ENCODE data around the gene BAIAP2.
A peak's percentile ranks its signal among the peaks of the same experiment; 100 is the strongest.

The BAIAP2 gene

DNA sequence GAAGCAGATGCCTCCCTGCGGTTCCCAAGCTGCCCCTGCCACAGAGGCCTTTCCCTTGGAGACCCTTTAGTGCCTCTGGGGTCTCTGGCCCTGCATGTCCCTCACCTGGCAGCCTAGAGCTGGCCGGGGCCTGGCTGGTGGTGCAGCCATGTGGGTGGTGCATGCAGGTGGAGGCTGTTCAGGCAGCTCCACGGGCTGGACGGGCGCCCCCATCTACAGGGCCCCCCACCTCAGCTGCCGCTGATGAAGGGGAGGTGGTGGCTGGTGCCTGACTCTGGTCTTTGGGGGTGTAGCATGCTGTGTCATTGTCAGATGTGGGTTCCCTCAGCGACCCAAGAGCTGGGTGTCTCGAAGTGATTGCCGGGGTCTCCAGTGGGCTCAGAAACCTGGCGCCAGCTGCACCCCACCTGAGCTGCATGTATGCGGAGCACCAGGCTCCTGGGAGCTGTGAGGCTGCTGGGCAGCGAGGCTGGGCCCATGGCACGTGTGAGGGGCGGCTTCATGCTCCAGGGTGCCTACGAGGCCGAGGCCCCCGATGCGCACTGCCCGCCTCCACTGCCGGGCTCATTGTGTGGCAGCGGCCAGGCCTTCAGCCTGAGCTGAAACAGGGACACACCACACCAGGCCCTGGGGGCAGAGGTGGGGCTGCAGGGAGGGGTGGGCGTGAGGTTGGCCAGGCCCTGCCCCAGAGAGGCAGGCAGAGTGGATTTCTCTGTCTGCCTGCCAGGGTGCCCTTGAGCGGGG lies 57.0 kb downstream of the BAIAP2 start:
- Histone ChIP-seq H3K9ac (ENCODE audit: insufficient read length, low read depth) (peak overlapping the region; percentile 24), H3K36me3 (ENCODE audit: insufficient read depth, insufficient read length, low read length) (peaks cover 45% of the 10 kb centered on the region), H3K4me3 (ENCODE audit: insufficient read length, low read depth) (no peak overlapping the region), H3K27me3 (ENCODE audit: insufficient read depth, insufficient read length) (no peaks in the 10 kb centered on the region), H3K9me3 (ENCODE audit: insufficient read depth, low read length) (no peaks in the 10 kb centered on the region), H3K4me1 (ENCODE audit: insufficient read depth, insufficient read length) (peaks cover 60% of the 10 kb centered on the region)
- no peak for DNase-seq (ENCODE audit: low read depth, low spot score)
- TF ChIP-seq SUZ12 (IDR thresholded peaks at IDR 0.05; ENCODE audit: extremely low read depth, insufficient read depth, insufficient read length) (no peak), YY1 (IDR thresholded peaks at IDR 0.05; ENCODE audit: insufficient read depth, insufficient read length) (no peak), ZNF274 (IDR thresholded peaks at IDR 0.05; ENCODE audit: low read depth, low read length) (no peak)

DNA sequence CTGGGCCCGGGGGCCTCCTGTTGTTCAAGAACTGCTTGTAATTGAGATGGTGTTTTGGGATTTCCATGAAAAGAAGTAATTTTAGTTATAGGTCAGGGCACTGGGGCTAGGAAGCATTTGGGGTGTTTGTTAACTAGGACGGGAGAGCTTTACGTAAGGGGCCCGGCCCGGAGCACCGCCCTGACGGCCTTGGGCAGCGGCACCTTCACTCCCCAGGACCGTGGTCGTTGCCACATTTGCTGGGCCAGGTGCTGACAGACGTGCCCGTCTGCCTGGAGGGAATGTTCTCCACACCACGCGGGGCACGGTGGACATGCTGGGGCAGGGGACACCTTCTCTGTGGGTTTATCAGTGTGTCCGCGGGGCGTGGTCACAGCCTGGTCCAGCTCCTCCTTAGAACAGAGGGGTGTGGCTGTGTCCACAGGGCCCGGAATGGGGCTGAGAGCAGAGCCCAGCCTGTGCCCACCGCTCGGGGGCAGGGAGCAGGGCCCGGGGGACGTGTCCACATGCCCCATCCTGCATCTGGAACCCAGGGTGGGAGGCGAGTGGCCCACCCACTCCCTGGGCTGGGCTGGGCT lies 57.7 kb downstream of the BAIAP2 start:
- DNase-seq (ENCODE audit: low read depth, low spot score): no peak

GRCh38 chr17:81093619-81094508 lies 58.9 kb downstream of the BAIAP2 start:
- peak overlapping the region; percentile 59 for H3K9ac ChIP-seq (ENCODE audit: insufficient read length, low read depth)
- TF ChIP-seq YY1 (IDR thresholded peaks at IDR 0.05; ENCODE audit: insufficient read depth, insufficient read length) (no peak), ZNF274 (IDR thresholded peaks at IDR 0.05; ENCODE audit: low read depth, low read length) (no peak), SUZ12 (IDR thresholded peaks at IDR 0.05; ENCODE audit: extremely low read depth, insufficient read depth, insufficient read length) (no peak)
- H3K27me3 ChIP-seq (ENCODE audit: insufficient read depth, insufficient read length): no peaks in the 10 kb centered on the region
- no peak overlapping the region for H3K4me3 ChIP-seq (ENCODE audit: insufficient read length, low read depth)
- no peaks in the 10 kb centered on the region for H3K9me3 ChIP-seq (ENCODE audit: insufficient read depth, low read length)
- peaks cover 33% of the 10 kb centered on the region for H3K36me3 ChIP-seq (ENCODE audit: insufficient read depth, insufficient read length, low read length)
- no peak for DNase-seq (ENCODE audit: low read depth, low spot score)
- H3K4me1 ChIP-seq (ENCODE audit: insufficient read depth, insufficient read length): peaks cover 71% of the 10 kb centered on the region

More for the DNA sequence above, 57.7 kb downstream of the BAIAP2 start:
- no peak for TF ChIP-seq YY1 (IDR thresholded peaks at IDR 0.05; ENCODE audit: insufficient read depth, insufficient read length)
- TF ChIP-seq ZNF274 (IDR thresholded peaks at IDR 0.05; ENCODE audit: low read depth, low read length): no peak
- TF ChIP-seq SUZ12 (IDR thresholded peaks at IDR 0.05; ENCODE audit: extremely low read depth, insufficient read depth, insufficient read length): no peak
- Histone ChIP-seq H3K36me3 (ENCODE audit: insufficient read depth, insufficient read length, low read length) (peaks cover 38% of the 10 kb centered on the region), H3K4me3 (ENCODE audit: insufficient read length, low read depth) (no peak overlapping the region), H3K27me3 (ENCODE audit: insufficient read depth, insufficient read length) (no peaks in the 10 kb centered on the region), H3K4me1 (ENCODE audit: insufficient read depth, insufficient read length) (peaks cover 66% of the 10 kb centered on the region), H3K9me3 (ENCODE audit: insufficient read depth, low read length) (no peaks in the 10 kb centered on the region), H3K9ac (ENCODE audit: insufficient read length, low read depth) (no peak overlapping the region)

DNA sequence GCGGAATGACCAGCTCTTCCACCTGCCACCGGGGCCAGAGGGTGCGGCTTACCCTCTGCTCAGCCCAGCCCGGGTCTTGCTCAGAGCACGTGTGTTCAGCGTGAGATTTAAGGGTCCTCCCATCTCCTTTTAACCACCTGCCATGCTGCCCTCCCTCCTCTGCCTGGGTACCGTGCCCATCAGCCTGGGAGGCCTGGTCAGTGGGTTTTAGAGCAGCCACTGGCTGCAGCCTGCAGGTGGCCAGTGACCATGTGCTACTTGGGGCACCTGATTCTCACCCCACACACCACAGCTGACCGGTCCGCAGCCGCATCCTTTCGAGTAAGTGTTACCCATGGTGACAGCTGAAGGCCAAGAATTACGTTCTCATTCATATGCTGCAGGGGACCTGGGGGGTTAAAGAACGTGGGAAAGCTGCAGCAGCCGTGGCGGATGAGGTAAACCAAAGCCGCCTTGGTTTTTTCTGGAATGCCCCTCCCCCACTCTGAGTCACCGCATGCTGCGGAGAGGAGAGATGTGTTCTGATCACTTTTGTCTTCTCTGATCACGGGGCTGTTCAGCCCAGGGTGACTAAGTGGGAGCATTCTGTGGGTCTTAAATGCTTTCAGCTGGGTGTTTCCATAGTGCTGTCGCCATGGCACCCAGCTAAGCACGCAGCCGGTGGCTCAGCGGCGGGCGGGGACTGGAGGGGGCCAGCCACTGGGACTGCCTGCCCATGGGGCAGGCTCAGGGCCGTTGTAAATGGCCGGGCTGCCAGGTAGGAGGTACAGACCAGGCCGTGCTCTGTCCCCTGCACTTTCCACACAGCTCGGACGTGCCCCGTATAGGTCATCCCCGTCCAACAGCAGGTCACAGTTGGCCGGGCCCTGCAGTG lies 59.8 kb downstream of the BAIAP2 start:
- no peaks in the 10 kb centered on the region for H3K9me3 ChIP-seq (ENCODE audit: insufficient read depth, low read length)
- H3K9ac ChIP-seq (ENCODE audit: insufficient read length, low read depth): peak overlapping the region; percentile 77
- DNase-seq (ENCODE audit: low read depth, low spot score): peak; percentile 90
- H3K27me3 ChIP-seq (ENCODE audit: insufficient read depth, insufficient read length): no peaks in the 10 kb centered on the region
- no peak overlapping the region for H3K4me3 ChIP-seq (ENCODE audit: insufficient read length, low read depth)
- TF ChIP-seq ZNF274 (IDR thresholded peaks at IDR 0.05; ENCODE audit: low read depth, low read length): no peak
- peaks cover 69% of the 10 kb centered on the region for H3K4me1 ChIP-seq (ENCODE audit: insufficient read depth, insufficient read length)
- H3K36me3 ChIP-seq (ENCODE audit: insufficient read depth, insufficient read length, low read length): peaks cover 35% of the 10 kb centered on the region

GRCh38 chr17:81095383-81095762 lies 60.4 kb downstream of the BAIAP2 start:
- H3K9ac ChIP-seq (ENCODE audit: insufficient read length, low read depth): peak overlapping the region; percentile 77
- DNase-seq (ENCODE audit: low read depth, low spot score): no peak

DNA sequence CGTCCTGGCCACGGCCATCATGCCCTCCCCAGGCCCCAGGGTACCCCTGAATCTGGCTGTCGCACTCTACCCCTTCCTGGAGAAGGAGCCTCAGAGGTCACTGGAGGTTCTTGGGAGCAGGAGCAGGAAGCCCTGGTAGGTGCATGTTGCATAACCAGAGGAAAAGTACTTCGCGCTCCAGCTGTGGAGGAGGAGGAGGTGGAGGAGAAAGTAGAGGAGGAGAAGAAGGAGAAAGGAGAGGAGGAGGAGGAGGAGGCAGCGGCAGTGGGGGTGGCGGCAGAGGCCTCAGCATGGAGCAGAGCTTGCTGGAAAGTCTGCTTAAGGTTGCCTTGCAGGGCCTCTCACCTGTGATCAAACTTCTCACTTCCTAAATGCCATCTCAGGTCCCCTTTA lies 61.8 kb downstream of the BAIAP2 start:
- peaks cover 42% of the 10 kb centered on the region for H3K36me3 ChIP-seq (ENCODE audit: insufficient read depth, insufficient read length, low read length)
- H3K27me3 ChIP-seq (ENCODE audit: insufficient read depth, insufficient read length): no peaks in the 10 kb centered on the region
- peak overlapping the region; percentile 81 for H3K9ac ChIP-seq (ENCODE audit: insufficient read length, low read depth)
- no peak for TF ChIP-seq ZNF274 (IDR thresholded peaks at IDR 0.05; ENCODE audit: low read depth, low read length)
- no peak for TF ChIP-seq YY1 (IDR thresholded peaks at IDR 0.05; ENCODE audit: insufficient read depth, insufficient read length)
- no peak for TF ChIP-seq SUZ12 (IDR thresholded peaks at IDR 0.05; ENCODE audit: extremely low read depth, insufficient read depth, insufficient read length)
- peaks cover 11% of the 10 kb centered on the region; the same call in 1 of the 2 replicates for H3K9me3 ChIP-seq (ENCODE audit: insufficient read depth, low read length)
- H3K4me1 ChIP-seq (ENCODE audit: insufficient read depth, insufficient read length): peaks cover 57% of the 10 kb centered on the region
- no peak for DNase-seq (ENCODE audit: low read depth, low spot score)
- H3K4me3 ChIP-seq (ENCODE audit: insufficient read length, low read depth): no peak overlapping the region

More at GRCh38 chr17:81095383-81095762, 60.4 kb downstream of the BAIAP2 start:
- H3K9me3 ChIP-seq (ENCODE audit: insufficient read depth, low read length): no peaks in the 10 kb centered on the region
- peaks cover 35% of the 10 kb centered on the region for H3K36me3 ChIP-seq (ENCODE audit: insufficient read depth, insufficient read length, low read length)
- H3K27me3 ChIP-seq (ENCODE audit: insufficient read depth, insufficient read length): no peaks in the 10 kb centered on the region
- no peak for TF ChIP-seq SUZ12 (IDR thresholded peaks at IDR 0.05; ENCODE audit: extremely low read depth, insufficient read depth, insufficient read length)
- TF ChIP-seq YY1 (IDR thresholded peaks at IDR 0.05; ENCODE audit: insufficient read depth, insufficient read length): no peak
- no peak for TF ChIP-seq ZNF274 (IDR thresholded peaks at IDR 0.05; ENCODE audit: low read depth, low read length)
- peaks cover 64% of the 10 kb centered on the region for H3K4me1 ChIP-seq (ENCODE audit: insufficient read depth, insufficient read length)
- no peak overlapping the region for H3K4me3 ChIP-seq (ENCODE audit: insufficient read length, low read depth)
